BJ (cell line): ENCODE results near the gene SHISA9. TPM values are rescaled to one million over a fixed set of nuclear protein-coding genes. Genes with fewer than 3 reads are reported as not detected.

ENCODE experiments used
- CTCF ChIA-PET: fragments of 350-600 bp; formaldehyde crosslinking; extraction: SDS; loops from one replicate; lab custom pipeline; 2021; ENCODE audit warnings: antibody characterized with exemption, inconsistent platforms; lab: Yijun Ruan, JAX
- POLR2A ChIA-PET: fragments of 300-600 bp; sonication (Branson Sonifier 250); formaldehyde crosslinking; extraction: SDS; loops from one replicate; lab custom pipeline; 2021; ENCODE audit warnings: antibody characterized with exemption; lab: Charles Lee
- DNase-seq: peaks from one replicate; pipeline ENCODE4 v3.0.0-alpha.2; 2011; ENCODE audit warnings: low read depth
- H3K27me3 ChIP-seq: 2 replicates; pipeline ENCODE4 v1.6.0; 2011; ENCODE audit warnings: low read length; ENCODE audit not compliant: control insufficient read depth, insufficient read depth
- H3K36me3 ChIP-seq: 2 replicates; pipeline ENCODE4 v1.5.1; 2011; ENCODE audit warnings: low read length; ENCODE audit not compliant: control insufficient read depth, insufficient read depth
- H3K4me3 ChIP-seq: 2 replicates; pipeline ENCODE4 v1.5.1; 2011; ENCODE audit warnings: low read depth, mild to moderate bottlenecking, control low read depth, low read length
- CTCF ChIP-seq: IDR thresholded peaks from 2 replicates; pipeline ENCODE4 v1.5.1; 2011; ENCODE audit warnings: low read depth, mild to moderate bottlenecking, control low read depth, inconsistent platforms, low read length, moderate library complexity; ENCODE audit not compliant: insufficient read depth
- polyA plus RNA-seq: library from polyadenylated mRNA; depleted of rRNA; stranded (reverse); fragments of >200 nt; gene quantifications from 2 replicates; pipeline ENCODE4 v1.2.3, GENCODE V29; 2011

Gene SHISA9
- polyA plus RNA-seq, 1 experiment, result not detected

GRCh38 chr16:13171313-13171712 is 269.9 kb downstream of the SHISA9 start:
- H3K36me3 ChIP-seq, result no peaks in the 10 kb centered on the region
- no peak for DNase-seq
- ChIA-PET POLR2A (no interaction called here), CTCF (no interaction called here)
- no peak for TF ChIP-seq CTCF
- no peak overlapping the region for H3K4me3 ChIP-seq
- no peaks in the 10 kb centered on the region for H3K27me3 ChIP-seq

- H3K36me3 ChIP-seq, result no peaks in the 10 kb centered on the region
- TF ChIP-seq CTCF, result no peak
- no peak overlapping the region for H3K4me3 ChIP-seq
- CTCF ChIA-PET, result no interaction called here
- no peaks in the 10 kb centered on the region; the same call in 1 of the 2 replicates for H3K27me3 ChIP-seq
- POLR2A ChIA-PET, result no interaction called here
- DNase-seq, result no peak
These were observed 275.3 kb downstream of the SHISA9 start for GRCh38 chr16:13176711-13177110.

DNA sequence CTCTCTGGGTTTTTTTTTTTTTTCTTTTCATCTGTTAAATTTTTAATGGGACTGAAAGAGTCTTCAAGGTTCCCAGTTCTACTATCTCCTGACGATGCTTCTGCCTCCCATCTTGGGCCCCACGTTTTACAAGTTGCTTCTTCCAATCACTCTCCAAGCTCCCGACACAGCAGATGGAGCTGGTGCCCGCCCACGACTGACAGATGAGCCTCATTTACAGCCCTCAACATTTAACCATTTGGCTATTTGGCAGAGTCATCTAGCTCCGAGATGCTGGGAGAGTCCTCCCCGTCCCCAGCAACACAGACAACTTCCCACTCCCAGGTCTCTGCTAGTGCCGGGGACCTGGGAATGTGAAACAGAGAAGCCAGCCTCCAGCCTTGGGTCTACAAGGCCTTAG is 276.9 kb downstream of the SHISA9 start:
- no peak for TF ChIP-seq CTCF
- H3K4me3 ChIP-seq, result no peak overlapping the region
- H3K36me3 ChIP-seq, result no peaks in the 10 kb centered on the region
- no peak for DNase-seq
- POLR2A ChIA-PET, result no interaction called here
- H3K27me3 ChIP-seq, result no peaks in the 10 kb centered on the region; the same call in 1 of the 2 replicates
- CTCF ChIA-PET, result no interaction called here

GRCh38 chr16:13181432-13181831 is 280.0 kb downstream of the SHISA9 start:
- ChIA-PET CTCF (no interaction called here), POLR2A (no interaction called here)
- DNase-seq, result no peak
- H3K4me3 ChIP-seq, result no peak overlapping the region
- no peaks in the 10 kb centered on the region for H3K36me3 ChIP-seq
- no peaks in the 10 kb centered on the region; the same call in 1 of the 2 replicates for H3K27me3 ChIP-seq
- no peak for TF ChIP-seq CTCF

DNA sequence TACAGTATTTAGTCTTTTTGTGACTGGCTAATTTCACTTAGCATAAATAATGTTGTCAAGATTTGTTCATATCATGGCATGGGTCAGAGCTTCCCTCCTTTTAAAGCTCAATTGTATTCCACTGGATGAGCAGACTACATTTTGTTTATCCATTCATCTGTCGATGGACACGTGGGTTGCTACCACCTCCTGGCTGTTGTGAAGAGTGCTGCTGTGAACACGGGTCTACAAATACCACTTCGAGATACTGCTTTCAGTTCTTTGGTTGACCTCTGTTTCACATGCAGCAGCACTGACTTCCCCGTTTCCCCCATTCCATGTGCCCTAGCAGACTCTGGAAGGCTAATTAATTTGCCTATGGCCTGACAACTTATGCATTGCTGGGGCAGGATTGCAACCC is 285.4 kb downstream of the SHISA9 start:
- Histone ChIP-seq H3K36me3 (no peaks in the 10 kb centered on the region), H3K4me3 (no peak overlapping the region), H3K27me3 (no peaks in the 10 kb centered on the region; the same call in 1 of the 2 replicates)
- no peak for TF ChIP-seq CTCF
- no peak for DNase-seq
- POLR2A ChIA-PET, result no interaction called here
- CTCF ChIA-PET, result no interaction called here
